Bronchial epithelial cell (primary cell): Measurements from ENCODE around the gene CREM. TPM values are rescaled to one million over a fixed set of nuclear protein-coding genes. Genes with fewer than 3 reads are reported as not detected.

ENCODE experiments used
- DNase-seq: peaks from one replicate; pipeline ENCODE4 v3.0.0-alpha.2; 2010; ENCODE audit warnings: low read depth
- FAIRE-seq: peaks from 2 replicates; lab custom pipeline; 2011; peaks lifted over from hg19 to GRCh38; lab: Jason Lieb, UNC
- H3K27me3 ChIP-seq: 2 replicates; pipeline ENCODE4 v1.5.1; 2011; ENCODE audit warnings: low read length; ENCODE audit not compliant: control insufficient read depth, insufficient read depth
- H3K36me3 ChIP-seq: 2 replicates; pipeline ENCODE4 v1.5.1; 2011; ENCODE audit warnings: low read length; ENCODE audit not compliant: control insufficient read depth, insufficient read depth
- H3K4me3 ChIP-seq: 2 replicates; pipeline ENCODE4 v1.5.1; 2011; ENCODE audit warnings: mild to moderate bottlenecking, low read depth, low read length, control low read depth
- CTCF ChIP-seq: IDR thresholded peaks from 2 replicates; pipeline ENCODE4 v1.5.1; 2011; ENCODE audit warnings: mild to moderate bottlenecking, moderate library complexity, low read length, control low read depth, inconsistent platforms; ENCODE audit not compliant: insufficient read depth, severe bottlenecking
- total RNA-seq: library from RNA; depleted of rRNA; stranded (reverse); fragments of >200 nt; gene quantifications from 2 replicates; pipeline ENCODE4 v1.2.1, GENCODE V29; 2014

Gene CREM
- total RNA-seq, 1 donor from 2014 or later, result 23.7 TPM

GRCh38 chr10:35127289-35127891, 744 bp downstream of the CREM start:
- H3K36me3 ChIP-seq, result no peaks in the 10 kb centered on the region
- FAIRE-seq (no peak), DNase-seq (peak; percentile 33)
- no peaks in the 10 kb centered on the region for H3K27me3 ChIP-seq
- TF ChIP-seq CTCF, result no peak
- H3K4me3 ChIP-seq, result peak overlapping the region; percentile 85

- Histone ChIP-seq H3K4me3 (no peak overlapping the region), H3K36me3 (no peaks in the 10 kb centered on the region), H3K27me3 (no peaks in the 10 kb centered on the region)
- TF ChIP-seq CTCF, result no peak
- FAIRE-seq (no peak), DNase-seq (no peak)
These were observed 2.6 kb downstream of the CREM start for GRCh38 chr10:35129185-35129674.

GRCh38 chr10:35130663-35131062, 4.0 kb downstream of the CREM start:
- Histone ChIP-seq H3K36me3 (no peaks in the 10 kb centered on the region), H3K27me3 (no peaks in the 10 kb centered on the region), H3K4me3 (no peak overlapping the region)
- no peak for TF ChIP-seq CTCF
- FAIRE-seq (no peak), DNase-seq (peak; percentile 24)

- FAIRE-seq, result no peak
- H3K36me3 ChIP-seq, result no peaks in the 10 kb centered on the region
- DNase-seq, result no peak
- H3K27me3 ChIP-seq, result no peaks in the 10 kb centered on the region
- no peak overlapping the region for H3K4me3 ChIP-seq
- TF ChIP-seq CTCF, result no peak
These were observed 6.1 kb downstream of the CREM start for GRCh38 chr10:35132727-35133126.

GRCh38 chr10:35133586-35133985, 6.9 kb downstream of the CREM start:
- no peaks in the 10 kb centered on the region for H3K36me3 ChIP-seq
- no peak for FAIRE-seq
- TF ChIP-seq CTCF, result no peak
- H3K4me3 ChIP-seq, result no peak overlapping the region
- no peaks in the 10 kb centered on the region for H3K27me3 ChIP-seq
- DNase-seq, result no peak

GRCh38 chr10:35135861-35136260, 9.2 kb downstream of the CREM start:
- H3K36me3 ChIP-seq, result no peaks in the 10 kb centered on the region
- no peak overlapping the region for H3K4me3 ChIP-seq
- FAIRE-seq, result no peak
- H3K27me3 ChIP-seq, result no peaks in the 10 kb centered on the region
- DNase-seq, result no peak
- TF ChIP-seq CTCF, result no peak
